ENCODE results near the gene CCL1. TPM values are rescaled to one million over a fixed set of nuclear protein-coding genes. Genes with fewer than 3 reads are reported as not detected.

The CCL1 gene
- total and polyA plus RNA-seq, 2 of the 4 experiments (the other 2 are of a cell fraction), result not detected

GRCh38 chr17:34368196-34368945, 5.3 kb upstream of the CCL1 start:
- Histone ChIP-seq H4K20me1 (ENCODE audit: insufficient read depth, low read length) (no peaks in the 10 kb centered on the region), H2AK9ac (replicated peaks; ENCODE audit: low read depth, low read length, poor library complexity) (no peak overlapping the region), H3K79me1 (ENCODE audit: low read depth in 1 of 2, low read length in 2 of 2) (no peaks in the 10 kb centered on the region), H3K18ac (ENCODE audit: low read depth, low read length) (no peak overlapping the region), H3K9ac (ENCODE audit: low read depth, low read length) (no peak overlapping the region), H3K4me3 (ENCODE audit: insufficient read depth, low read depth, low read length) (no peak overlapping the region), H2BK120ac (ENCODE audit: low read depth, low read length) (no peak overlapping the region), H4K91ac (ENCODE audit: insufficient read depth, low read depth, low read length) (no peak overlapping the region), H3K27ac (ENCODE audit: insufficient read depth, low read length) (no peak overlapping the region), H4K8ac (ENCODE audit: low read depth in 2 of 2, low read length in 2 of 2) (no peak overlapping the region), H3K9me1 (ENCODE audit: insufficient read depth, low read length) (no peaks in the 10 kb centered on the region), H3K4me1 (ENCODE audit: control insufficient read depth, insufficient read depth, low read length) (no peaks in the 10 kb centered on the region), H3K56ac (ENCODE audit: extremely low read depth, insufficient read depth, low read length) (no peak overlapping the region), H3K36me3 (ENCODE audit: control insufficient read depth, insufficient read depth, low read length) (no peaks in the 10 kb centered on the region), H2AK5ac (ENCODE audit: low read depth, low read length) (no peak overlapping the region), H2BK20ac (ENCODE audit: low read depth, low read length) (no peak overlapping the region), H4K5ac (ENCODE audit: low read depth, low read length) (no peak overlapping the region), H3K9me3 (ENCODE audit: control insufficient read depth, insufficient read depth, low read length) (no peaks in the 10 kb centered on the region), H3K27me3 (ENCODE audit: control insufficient read depth, insufficient read depth, low read length) (peaks cover 22% of the 10 kb centered on the region), H2AFZ (replicated peaks; ENCODE audit: low read length, poor library complexity) (no peak overlapping the region), H2BK5ac (ENCODE audit: low read depth, low read length, poor library complexity, severe bottlenecking) (no peak overlapping the region), H3K14ac (replicated peaks; ENCODE audit: low read depth, low read length) (no peak overlapping the region), H2BK15ac (ENCODE audit: low read depth, low read length) (no peak overlapping the region), H3K4me2 (ENCODE audit: low read depth, low read length) (no peak overlapping the region), H3K23ac (ENCODE audit: low read depth, low read length) (no peak overlapping the region), H3K4ac (ENCODE audit: low read depth, low read length) (no peak overlapping the region)
- CTCF ChIA-PET, result interaction anchor here (0.8 to 1.0 kb wide), 2 partner anchors 168 kb away, joined by 4 to 7 read pairs; no protein-coding TSS in a partner anchor
- WGBS, 2 experiments (ENCODE audit: extremely low coverage in 2 of 2, insufficient read length in 1 of 2), result 42% methylated on average over 2 of the region's 9 CpGs; no CpG with 5 or more reads in 1 of the 2 experiments
- POLR2A ChIA-PET (ENCODE audit: unreplicated experiment), result no interaction called here
- no TSS peak for BruUV-seq (replicated peaks)
- dilution Hi-C loops (cut with HindIII; ENCODE audit: low sequenced_read_pairs, unreplicated experiment) (no loop called here), intact Hi-C loops (cut with micrococcal nuclease) (no loop called here), in situ Hi-C loops (cut with MboI; ENCODE audit: low sequenced_read_pairs) (loop anchor here (10.0 kb wide), 1 partner anchor 594 kb away; no protein-coding TSS in a partner anchor)
- DNase-seq (no peak), ATAC-seq (ENCODE audit: low read depth) (no peak)
- no peak for TF ChIP-seq FOS (IDR thresholded peaks at IDR 0.05; ENCODE audit: low read depth, low read length)
- no peak for TF ChIP-seq MAZ (IDR thresholded peaks at IDR 0.05; ENCODE audit: borderline replicate concordance, low read depth, low read length)
- TF ChIP-seq POLR2A (IDR thresholded peaks at IDR 0.05; ENCODE audit: low read depth, low read length), result no peak
- TF ChIP-seq SMC3 (IDR thresholded peaks at IDR 0.05; ENCODE audit: low read depth, low read length), result no peak
- TF ChIP-seq CHD1 (IDR thresholded peaks at IDR 0.05; ENCODE audit: low read depth, low read length), result no peak
- TF ChIP-seq MXI1 (IDR thresholded peaks at IDR 0.05; ENCODE audit: borderline replicate concordance, low read depth, low read length), result no peak

Data from IMR-90 (cell line).